ENCODE measurements around the gene GALP. TPM values are rescaled to one million over a fixed set of nuclear protein-coding genes. Genes with fewer than 3 reads are reported as not detected.

The GALP gene
- total RNA-seq, 2 experiments from 2014 or later = not detected

Other genes with a start within 250 kb of the GALP start
- gene NLRP13, start 243.7 kb upstream of the GALP start, total RNA-seq = not detected
- gene NLRP8, start 228.2 kb upstream of the GALP start, total RNA-seq = not detected
- not detected for gene NLRP5, start 189.2 kb upstream of the GALP start, total RNA-seq
- gene ZNF787, start 54.7 kb upstream of the GALP start, total RNA-seq = 10 to 100 TPM; 24.2 to 26.1 TPM
- gene ZNF444, start 34.7 kb upstream of the GALP start, total RNA-seq = 10 to 100 TPM; 17.8 to 21.4 TPM
- gene ZSCAN5B, start 21.8 kb downstream of the GALP start, total RNA-seq = not detected
- gene ZSCAN5C, start 26.3 kb downstream of the GALP start, total RNA-seq = not detected
- 1 to 10 TPM; 1.1 to 1.8 TPM for gene EDDM13, start 96.7 kb downstream of the GALP start, total RNA-seq
- 1 to 10 TPM; 3.7 to 4.1 TPM for gene ZSCAN5A, start 138.8 kb downstream of the GALP start, total RNA-seq
- gene ZNF582, start 217.5 kb downstream of the GALP start, total RNA-seq = 1 to 10 TPM; 1.1 to 2.2 TPM
- 1 to 10 TPM in 1 of 2 experiments, under 1 TPM in 1; 0.55 to 1.2 TPM for gene ZNF583, start 228.3 kb downstream of the GALP start, total RNA-seq